DMS153 treated with DMSO at 0.1 percent for 48 hours (cell line): Measurements from ENCODE around the gene PDXP.
"Not testable (repeated sequence)": the region's sequence is repeated elsewhere in the genome, so short reads cannot be mapped to it uniquely, and the experiment has no call there.

Experiments used
- DNase-seq: peaks from one replicate; lab custom pipeline; 2025; ENCODE audit not compliant: unreplicated experiment; lab: John Stamatoyannopoulos, UW

Gene PDXP, protein sequence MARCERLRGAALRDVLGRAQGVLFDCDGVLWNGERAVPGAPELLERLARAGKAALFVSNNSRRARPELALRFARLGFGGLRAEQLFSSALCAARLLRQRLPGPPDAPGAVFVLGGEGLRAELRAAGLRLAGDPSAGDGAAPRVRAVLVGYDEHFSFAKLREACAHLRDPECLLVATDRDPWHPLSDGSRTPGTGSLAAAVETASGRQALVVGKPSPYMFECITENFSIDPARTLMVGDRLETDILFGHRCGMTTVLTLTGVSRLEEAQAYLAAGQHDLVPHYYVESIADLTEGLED

DNA sequence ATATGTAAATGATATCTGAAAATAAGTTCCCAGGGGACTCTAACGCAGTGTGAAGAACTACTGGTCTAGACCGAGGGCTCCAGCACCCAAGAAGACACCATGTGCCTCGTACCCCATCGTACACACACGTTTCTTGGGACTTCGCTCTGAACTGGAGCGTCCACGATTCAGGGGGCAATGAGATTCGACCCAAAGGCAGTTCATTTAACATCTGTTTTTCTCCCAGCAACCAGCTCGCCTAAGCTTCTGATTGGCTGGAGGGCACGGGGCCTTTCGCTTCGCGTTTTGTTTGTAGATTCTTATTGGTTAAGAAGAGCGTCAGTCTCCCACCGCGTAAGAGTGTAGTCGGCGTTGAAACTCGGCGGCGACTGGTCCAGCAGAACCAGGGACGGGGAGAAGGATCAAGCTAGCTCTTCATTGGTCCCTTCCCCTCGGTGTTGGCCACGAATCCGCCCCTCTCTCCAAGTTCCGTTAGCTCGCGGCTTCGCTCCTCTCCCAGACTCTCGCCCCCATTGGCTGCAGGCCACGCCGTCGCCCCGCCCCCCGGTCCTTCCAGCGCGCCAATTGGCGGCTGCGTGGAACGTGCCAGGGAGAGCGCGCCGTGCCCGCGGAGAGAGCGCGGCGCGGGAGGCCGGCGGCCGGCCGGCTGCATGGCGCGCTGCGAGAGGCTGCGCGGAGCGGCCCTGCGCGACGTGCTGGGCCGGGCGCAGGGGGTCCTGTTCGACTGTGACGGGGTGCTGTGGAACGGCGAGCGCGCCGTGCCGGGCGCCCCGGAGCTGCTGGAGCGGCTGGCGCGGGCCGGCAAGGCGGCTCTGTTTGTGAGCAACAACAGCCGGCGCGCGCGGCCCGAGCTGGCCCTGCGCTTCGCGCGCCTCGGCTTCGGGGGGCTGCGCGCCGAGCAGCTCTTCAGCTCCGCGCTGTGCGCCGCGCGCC lies at the start of gene PDXP:
PDXP (plus strand) TSS at position 591 of the 933 bp plus-strand sequence; CDS start at position 651, 60 bp downstream.
- DNase-seq: peak; percentile 98

DNA sequence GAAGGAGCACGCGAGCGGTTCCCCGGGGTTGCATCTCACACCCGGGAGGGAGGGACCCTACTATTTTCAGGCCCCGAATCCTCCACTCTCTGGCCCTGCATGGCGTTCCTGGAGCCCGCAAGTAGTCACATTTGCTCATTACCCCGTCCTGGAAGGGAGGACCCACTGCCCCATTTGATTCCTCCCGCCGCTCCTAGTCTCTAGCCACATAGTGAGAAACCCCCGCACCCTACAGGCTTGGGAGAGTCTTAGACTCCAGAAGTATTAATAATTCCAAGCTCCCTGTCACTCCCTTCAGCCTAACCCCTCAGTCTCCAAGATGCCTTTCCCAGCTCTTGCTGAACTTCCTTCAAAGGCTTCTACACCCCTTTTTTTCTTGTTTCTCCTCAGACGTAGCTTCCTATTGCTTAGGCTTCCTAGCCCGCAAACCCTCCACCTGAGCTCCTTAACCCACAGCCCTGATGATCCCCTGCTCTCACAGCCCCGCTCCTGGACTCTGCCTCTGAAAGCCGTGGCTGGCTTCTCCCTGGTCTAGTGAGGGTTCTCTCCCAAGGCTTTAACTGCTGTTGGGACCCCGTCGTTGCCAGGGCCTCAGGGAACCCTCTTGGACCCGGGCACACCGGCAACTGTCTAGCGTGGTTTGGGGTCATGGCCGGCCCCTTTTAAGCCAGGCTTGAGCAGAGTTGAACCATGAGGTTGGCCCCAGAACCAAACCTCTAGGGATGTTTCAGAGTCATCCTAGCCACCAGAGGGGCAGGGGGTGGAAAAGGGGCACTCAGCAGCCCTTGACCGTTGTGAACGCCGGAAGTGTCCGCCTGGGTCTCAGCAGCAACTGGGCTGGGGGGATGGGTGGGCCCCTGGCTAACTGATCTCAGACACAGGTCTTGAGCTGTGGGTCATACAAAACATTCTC lies 49.0 kb upstream of the PDXP start:
- no peak for DNase-seq

DNA sequence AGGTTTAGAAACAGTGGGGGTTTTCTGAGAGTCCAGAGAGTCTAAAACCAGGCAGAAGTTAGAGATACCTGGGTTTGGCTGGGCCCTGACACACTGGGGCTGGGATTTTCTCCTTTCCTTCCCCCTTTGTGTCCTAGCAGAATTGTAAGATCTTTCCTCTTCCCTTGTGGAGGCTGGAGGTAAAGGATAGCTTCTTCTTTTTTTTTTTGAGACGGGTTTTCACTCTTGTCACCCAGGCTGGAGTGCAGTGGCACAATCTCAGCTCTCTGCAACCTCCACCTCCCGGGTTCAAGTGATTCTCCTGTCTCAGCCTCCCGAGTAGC lies 48.4 kb upstream of the PDXP start:
- DNase-seq: not testable (repeated sequence)

DNA sequence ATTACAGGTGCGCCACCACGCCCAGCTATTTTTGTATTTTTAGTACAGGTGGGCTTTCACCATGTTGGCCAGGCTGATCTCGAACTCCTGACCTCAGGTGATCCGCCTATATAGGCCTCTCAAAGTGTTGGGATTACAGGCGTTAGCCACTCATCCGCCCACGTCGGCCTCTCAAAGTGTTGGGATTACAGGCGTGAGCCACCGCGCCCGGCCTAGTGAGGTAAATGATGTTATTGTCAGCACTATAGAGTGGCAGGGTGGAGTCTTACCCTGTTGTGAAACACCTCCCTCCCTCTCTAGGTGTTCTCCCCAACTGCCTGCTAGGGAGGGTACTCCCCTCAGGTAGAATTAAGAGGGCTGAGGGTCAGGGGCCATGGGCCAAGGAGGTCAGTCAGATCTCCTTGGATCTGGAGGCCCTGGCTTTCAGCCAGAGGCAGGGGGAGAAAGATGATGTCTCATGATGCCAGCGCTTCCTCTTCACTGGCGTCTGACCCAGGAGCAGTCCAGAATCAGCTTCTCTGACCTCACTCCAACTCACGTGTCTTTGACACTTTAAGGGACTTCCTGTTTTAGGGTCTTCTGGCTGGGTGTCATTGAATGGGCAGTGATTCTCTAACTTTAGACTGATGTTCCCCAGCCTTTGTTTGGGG lies 47.9 kb upstream of the PDXP start:
- DNase-seq: no peak

DNA sequence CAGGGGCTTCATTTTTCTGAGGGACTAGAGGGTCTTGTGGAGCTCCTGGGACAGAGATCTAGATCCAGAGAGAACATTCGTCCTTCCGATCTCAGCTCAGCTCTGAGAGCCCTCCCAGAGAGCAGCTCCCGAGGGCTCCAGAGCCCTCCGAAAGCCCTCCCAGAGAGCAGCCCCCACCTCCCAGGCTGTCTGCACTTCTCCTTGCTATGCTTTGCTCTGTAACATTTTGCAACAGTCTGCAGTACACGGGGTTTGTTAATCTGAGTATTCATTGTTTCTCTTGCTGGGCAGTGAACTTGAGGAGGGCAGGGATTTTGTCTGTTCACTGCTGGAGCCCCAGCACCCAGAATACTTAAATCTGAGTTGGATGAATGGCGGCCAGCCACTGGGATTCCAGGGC lies 47.3 kb upstream of the PDXP start:
- no peak for DNase-seq

DNA sequence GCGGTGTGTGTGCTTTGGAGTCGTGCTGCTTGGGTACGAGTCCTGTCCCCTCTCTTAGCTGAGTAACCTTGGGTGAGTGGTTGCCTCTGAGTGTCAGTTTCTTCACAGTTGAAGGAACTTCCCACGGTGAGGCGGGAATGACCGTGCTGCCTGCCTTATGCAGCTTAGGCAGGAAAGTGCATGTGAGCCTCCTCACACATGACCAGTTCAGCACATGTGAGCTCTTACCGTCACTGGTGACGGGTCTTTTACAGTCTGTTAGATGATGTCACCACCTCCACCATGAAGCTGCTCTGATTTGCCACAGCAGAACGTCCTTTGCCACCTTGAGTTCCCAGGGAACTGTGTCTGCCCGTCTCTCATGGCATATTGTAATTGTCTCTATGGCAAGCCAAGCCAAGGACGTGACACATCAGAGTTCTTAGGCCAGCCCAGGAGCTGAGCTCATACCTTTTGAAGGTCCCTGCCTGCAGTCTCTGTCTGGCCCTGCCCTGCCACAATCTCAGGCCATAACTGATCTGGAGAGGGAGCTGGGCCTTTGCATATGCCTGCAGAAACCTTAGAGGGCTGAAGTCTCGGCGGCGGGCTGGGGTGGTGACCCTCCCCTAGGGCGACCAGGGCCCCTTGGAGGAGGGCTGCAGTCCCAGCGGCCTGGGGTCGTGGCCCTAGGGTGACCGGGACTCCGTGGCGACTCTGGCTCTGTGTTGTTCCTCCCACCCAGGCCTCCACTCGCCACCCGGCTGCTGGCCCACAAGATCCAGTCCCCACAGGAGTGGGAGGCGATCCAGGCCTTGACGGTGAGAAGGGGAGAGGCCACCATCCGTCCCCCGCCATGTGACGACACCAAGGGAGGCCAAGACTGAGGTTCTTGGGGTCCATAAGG lies 42.1 kb upstream of the PDXP start:
- no peak for DNase-seq

DNA sequence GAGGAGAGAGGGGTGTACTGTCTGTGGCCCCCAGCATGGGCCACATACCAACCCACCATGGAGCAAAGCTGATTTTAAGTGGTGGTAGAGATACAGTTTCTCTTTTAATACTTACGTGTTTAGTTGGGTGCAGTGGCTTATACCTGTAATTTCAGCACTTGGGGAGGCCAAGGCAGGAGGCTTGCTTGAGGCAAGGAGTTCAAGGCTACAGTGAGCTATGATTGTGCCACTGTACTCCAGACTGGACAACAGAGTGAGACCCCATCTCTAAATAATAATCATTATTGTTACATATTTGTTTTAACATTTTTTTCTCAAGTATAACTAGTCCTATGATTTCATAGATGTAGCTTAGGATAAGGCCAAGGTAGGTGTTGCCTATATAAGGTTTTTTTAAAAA lies 41.1 kb upstream of the PDXP start:
- DNase-seq: no peak

DNA sequence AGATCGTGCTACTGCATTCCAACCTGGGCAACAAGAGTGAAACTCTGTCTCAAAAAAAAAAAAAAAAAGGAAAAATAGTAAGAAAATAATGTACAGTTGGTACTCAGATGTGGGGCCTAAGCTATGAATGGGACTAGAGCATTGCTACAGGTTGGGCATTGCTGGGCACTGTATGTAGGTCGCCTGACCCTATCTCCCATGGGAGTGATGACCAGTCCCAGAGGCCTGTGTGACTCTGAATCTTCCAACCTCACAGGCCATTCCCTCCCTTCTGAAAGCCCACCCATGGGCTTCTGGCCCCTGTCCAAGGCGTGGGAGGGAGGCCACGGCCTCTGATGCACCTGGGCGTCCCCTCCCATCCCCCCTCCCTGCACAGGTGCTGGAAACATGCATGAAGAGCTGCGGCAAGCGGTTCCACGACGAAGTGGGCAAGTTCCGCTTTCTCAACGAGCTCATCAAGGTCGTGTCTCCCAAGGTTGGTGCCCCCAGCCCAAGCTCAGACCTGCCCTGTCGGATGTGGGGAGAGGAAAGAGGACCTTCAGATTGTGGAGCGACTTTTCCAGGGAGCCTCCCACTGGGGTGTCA lies 40.4 kb upstream of the PDXP start:
- DNase-seq: no peak

DNA sequence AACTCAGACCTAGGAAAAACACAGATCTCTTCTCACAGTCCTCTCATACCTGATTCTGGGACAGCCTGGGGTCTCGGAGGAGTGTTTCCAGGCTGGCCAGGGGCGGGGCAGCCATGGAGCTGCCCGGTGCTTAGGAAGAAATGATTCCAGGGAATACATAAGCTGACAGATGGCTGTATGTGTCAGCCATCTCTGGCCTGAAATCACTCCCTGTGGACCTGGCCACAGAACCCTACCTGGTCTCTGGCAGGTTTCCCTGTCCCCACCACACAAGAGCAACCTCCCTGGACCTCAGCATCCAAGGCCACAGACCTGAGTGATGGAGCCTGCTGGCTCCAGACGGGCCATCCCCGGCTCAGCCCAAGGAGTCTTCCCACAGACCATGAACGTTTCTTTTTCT lies 39.8 kb upstream of the PDXP start:
- no peak for DNase-seq

DNA sequence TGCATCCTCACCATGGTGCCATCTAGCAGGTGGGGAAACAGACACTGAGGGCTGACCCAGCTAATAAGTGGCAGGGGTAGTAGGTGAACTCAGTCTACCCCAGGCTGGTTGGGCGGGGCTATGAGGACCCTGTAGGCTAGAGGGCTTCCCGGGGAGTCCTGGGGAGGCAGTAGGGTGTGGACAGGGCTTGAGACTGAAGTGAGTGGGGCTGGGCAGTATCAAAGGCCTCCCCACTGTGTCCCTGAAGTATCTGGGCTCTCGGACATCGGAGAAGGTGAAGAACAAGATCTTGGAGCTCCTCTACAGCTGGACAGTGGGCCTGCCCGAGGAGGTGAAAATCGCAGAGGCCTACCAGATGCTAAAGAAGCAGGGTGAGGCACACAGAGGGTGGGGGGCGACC lies 38.5 kb upstream of the PDXP start:
- DNase-seq: no peak

DNA sequence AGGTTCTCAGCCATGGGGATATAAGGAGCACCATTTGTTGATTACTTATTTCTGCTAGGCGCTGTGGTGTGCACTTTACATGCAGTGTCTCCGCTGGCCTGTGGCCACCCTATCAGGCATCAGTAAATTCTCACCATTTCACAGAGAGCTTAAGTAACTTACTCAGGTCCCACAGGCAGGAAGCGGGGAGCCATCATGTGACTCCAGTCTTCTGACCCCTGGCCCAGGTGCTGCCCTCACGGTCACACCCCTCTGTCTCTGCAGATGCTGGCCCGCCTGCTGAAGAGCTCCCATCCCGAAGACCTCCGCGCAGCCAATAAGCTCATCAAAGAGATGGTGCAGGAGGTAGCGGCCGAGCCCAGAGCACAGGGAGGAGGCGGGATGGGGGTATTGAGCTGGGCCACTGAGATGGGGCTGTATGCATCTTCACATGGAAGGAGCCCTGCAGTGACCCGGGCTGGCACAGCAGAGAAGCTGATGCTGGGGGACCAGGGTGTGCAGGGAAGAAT lies 37.1 kb upstream of the PDXP start:
- DNase-seq: no peak

DNA sequence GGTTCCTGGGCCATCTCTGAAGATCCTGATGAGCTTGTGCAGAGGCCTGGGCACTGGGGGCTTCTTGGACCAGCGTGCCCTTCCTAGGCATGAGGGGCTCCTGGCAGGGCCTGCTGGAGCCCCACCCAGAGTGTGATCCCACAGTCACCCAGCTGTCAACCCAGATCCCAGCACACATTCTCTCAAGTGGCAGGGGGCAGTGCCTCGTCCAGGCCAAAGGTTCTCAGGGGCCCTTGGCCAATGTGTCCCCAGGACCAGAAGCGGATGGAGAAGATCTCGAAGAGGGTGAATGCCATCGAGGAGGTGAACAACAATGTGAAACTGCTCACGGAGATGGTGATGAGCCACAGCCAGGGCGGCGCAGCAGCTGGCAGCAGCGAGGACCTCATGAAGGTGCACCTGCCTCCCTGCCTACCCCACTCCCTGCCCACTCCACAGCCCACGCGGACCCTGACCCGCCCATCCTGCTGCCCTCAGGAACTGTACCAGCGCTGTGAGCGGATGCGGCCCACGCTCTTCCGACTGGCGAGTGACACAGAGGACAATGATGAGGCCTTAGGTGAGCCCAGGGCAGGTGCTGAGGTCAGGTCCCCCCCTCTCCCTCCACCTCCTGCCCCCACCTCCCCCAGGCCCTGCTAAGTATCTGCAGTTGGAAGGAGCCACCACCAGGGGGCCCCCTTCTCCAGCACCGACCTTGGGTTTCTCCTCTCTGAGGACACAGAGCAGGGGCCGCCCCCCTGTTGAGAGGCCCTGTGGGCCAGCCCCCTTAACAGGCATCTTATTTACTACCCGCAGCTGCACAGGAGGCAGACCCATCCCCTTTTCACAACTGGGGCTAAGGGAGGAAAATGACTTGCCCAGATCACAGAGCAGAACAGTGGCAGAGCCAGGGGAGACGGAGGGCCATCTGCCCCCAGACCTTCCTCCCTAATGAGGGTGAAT lies 35.2 kb upstream of the PDXP start:
- DNase-seq: no peak

DNA sequence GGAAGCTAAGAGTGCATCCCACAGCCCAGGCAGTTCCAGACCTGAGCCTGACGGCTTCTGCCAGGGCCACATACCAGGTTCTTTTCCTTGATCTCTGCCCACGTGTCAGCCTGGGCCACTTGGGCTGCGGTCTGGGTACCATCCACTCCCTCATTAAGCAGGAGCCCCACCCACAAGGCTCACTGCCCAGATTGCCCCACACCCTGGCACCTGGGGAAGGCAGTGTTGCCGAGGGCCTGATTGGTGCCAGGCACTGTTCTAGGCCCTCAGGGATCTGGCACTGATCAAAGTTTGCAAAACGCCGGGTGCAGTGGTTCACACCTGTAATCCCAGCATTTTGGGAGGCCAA lies 34.5 kb upstream of the PDXP start:
- no peak for DNase-seq

DNA sequence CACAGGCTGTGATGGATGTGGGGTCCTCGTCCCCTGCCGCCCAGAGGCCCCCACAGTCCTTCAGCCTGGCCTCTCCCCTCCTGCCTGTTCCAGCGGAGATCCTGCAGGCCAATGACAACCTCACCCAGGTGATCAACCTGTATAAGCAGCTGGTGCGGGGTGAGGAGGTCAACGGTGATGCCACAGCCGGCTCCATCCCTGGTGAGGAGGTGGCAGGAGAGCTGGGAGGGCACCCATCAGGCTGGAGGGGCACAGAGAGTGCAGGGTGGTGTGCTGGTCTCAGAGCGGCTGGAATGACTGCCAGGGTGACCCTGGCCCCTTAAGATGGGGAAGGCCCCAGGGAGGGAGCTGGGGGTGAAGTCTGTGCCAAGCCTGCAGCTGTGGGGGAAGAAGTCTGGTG lies 33.6 kb upstream of the PDXP start:
- no peak for DNase-seq

DNA sequence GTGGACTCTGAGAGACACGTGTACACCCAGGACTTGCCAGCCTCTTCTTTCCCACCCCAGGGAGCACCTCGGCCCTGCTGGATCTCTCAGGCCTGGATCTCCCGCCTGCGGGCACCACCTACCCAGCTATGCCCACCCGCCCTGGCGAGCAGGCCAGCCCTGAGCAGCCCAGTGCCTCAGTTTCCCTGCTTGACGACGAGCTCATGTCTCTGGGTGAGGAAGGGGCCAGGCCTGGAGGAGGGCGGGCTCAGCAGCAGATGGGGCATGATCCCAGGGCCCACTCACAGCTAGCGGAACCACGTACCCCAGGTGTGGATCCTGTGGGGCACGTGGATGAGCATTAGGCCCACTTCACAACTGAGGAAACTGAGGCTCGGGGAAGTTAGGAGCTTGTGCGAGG lies 32.8 kb upstream of the PDXP start:
- DNase-seq: no peak

DNA sequence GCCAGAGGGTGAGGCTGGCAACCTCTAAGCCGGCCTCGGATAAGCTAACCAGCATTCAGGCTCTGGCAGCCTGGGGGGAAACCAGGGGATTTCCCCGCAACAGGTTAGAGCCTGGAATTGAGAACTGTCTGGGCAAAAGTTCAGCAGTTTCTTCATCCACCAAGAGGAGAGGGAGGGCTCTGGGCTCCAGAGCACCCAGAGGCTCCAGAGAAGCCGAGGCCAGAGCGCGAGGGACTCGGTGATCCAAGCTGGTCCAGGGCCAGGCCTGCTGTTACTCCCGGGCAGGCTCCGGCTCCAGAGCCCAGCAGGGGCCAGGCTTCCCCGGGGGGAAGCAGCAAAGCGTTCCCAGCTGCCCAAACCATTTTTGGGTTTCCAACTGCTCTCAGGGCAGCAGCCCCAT lies 32.4 kb upstream of the PDXP start:
- no peak for DNase-seq

DNA sequence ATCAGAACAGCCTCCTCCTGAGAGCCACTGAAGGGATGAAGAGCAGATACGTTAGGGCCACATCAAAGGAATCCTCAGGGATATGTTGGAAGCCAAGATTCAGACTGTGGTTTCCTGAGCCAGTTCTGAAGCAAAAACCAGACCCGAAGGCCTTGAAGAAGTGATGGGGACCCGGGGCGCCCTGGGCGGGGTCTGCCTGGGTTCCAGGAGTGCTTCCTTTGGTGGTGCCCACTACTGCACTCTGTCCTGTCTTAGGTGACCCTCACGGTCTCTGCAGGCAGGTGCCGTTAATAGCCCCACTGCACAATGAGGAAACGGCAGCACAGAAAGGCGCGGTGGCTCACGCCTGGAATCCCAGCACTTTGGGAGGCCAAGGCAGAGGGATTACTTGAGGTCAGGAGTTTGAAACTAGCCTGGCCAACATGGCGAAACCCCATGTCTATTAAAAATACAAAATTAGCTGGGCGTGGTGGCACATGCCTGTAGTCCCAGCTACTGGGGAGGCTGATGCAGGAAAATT lies 31.9 kb upstream of the PDXP start:
- no peak for DNase-seq

DNA sequence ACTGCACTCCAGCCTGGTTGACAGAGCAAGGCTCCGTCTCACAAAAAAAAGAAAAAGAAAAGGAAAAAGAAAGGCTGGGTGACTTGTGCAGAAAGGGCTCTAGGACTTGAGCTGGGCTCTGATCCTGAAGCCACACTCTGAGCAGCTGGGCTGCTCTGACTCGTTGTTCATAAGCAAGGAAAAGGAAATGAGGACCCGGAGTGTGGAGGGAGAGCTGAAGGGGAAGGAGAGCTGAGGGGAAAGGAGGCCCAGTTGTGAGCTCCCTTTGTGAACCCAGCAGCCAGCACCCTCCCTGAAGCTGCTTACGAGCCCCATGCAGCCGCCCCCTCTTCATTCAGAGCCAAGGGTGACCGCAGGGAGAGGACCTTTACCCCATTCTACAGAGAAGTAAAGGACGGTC lies 31.4 kb upstream of the PDXP start:
- no peak for DNase-seq
